Mammary epithelial cell (primary cell): ENCODE data around the gene RABL3.

Experiments
- EZH2 ChIP-seq: IDR thresholded peaks from 2 replicates; pipeline ENCODE4 v1.6.1; 2012; ENCODE audit warnings: low read length, inconsistent platforms, borderline replicate concordance
- TF ChIP-seq, protein P1 (sequence below), 2 donors: IDR thresholded peaks in 1 of 2; conservative IDR thresholded peaks in 1 of 2; 2 replicates each; pipeline ENCODE4 v1.5.1; 2011 to 2012; ENCODE audit warnings: inconsistent platforms in 2 of 2, low read length in 2 of 2, mild to moderate bottlenecking in 2 of 2, control low read depth in 1 of 2, low read depth in 1 of 2; ENCODE audit not compliant: insufficient read depth in 1 of 2; ENCODE audit errors: extremely low read depth in 1 of 2

DNA sequence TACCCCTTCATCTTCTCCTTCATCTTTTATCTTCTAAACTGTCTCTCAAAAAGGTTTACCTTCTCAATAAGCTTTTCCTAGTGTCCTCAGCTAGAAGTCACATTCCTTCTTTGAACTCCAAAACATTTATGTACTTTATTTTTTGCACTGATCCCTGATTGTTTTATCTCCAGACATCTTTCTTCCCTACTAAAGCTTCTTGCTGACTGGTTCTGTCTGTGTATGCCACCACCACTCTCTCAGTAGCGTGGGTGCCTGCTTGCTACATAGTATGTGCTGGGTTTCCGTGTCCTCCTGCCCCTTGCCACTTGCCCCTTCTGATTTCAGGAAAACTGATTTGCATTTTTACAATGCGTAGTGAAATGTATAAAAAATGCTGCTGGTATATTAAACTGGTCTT is 24.3 kb upstream of the RABL3 start:
- TF ChIP-seq, protein P1, sequence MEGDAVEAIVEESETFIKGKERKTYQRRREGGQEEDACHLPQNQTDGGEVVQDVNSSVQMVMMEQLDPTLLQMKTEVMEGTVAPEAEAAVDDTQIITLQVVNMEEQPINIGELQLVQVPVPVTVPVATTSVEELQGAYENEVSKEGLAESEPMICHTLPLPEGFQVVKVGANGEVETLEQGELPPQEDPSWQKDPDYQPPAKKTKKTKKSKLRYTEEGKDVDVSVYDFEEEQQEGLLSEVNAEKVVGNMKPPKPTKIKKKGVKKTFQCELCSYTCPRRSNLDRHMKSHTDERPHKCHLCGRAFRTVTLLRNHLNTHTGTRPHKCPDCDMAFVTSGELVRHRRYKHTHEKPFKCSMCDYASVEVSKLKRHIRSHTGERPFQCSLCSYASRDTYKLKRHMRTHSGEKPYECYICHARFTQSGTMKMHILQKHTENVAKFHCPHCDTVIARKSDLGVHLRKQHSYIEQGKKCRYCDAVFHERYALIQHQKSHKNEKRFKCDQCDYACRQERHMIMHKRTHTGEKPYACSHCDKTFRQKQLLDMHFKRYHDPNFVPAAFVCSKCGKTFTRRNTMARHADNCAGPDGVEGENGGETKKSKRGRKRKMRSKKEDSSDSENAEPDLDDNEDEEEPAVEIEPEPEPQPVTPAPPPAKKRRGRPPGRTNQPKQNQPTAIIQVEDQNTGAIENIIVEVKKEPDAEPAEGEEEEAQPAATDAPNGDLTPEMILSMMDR (conservative IDR thresholded peaks at IDR 0.05 in 1 of 2, IDR thresholded peaks at IDR 0.05 in 1 of 2; ENCODE audit: extremely low read depth in 1 of 2, insufficient read depth in 1 of 2, low read depth in 1 of 2, low read length in 2 of 2), result no peak
- TF ChIP-seq EZH2, result no peak
